Activated T-helper 17 cell treated with anti-CD3 and anti-CD28 coated beads, Interleukin-2, amount 50 U/mL, for 72 hours (primary cell): ENCODE results near the gene STAB2. TPM values are rescaled to one million over a fixed set of nuclear protein-coding genes. Genes with fewer than 3 reads are reported as not detected.

ENCODE experiments used
- ATAC-seq: fragments of 150-1000 bp; cut with Tn5 transposase; replicated peaks from 2 replicates; pipeline ENCODE4 v1.10.0; 2021; ENCODE audit warnings: mild to moderate bottlenecking, moderate library complexity
- H3K27ac Mint-ChIP-seq: one replicate; pipeline ENCODE4 v1.8.0; 2022; ENCODE audit warnings: mixed read lengths
- H3K27me3 Mint-ChIP-seq: one replicate; pipeline ENCODE4 v1.8.0; 2022; ENCODE audit warnings: mixed read lengths
- H3K36me3 Mint-ChIP-seq: one replicate; pipeline ENCODE4 v1.8.0; 2022; ENCODE audit warnings: low read depth, mild to moderate bottlenecking, mixed read lengths
- H3K4me1 Mint-ChIP-seq: one replicate; pipeline ENCODE4 v1.8.0; 2022; ENCODE audit warnings: mixed read lengths
- H3K4me3 Mint-ChIP-seq: one replicate; pipeline ENCODE4 v1.8.0; 2022; ENCODE audit warnings: mild to moderate bottlenecking, mixed read lengths
- H3K9me3 Mint-ChIP-seq: one replicate; pipeline ENCODE4 v1.8.0; 2022; ENCODE audit warnings: mixed read lengths
- total RNA-seq, 2 donors: library from RNA; stranded (reverse); gene quantifications; one replicate each; pipeline ENCODE4 v1.2.3, GENCODE V29; 2022

Gene STAB2
- total RNA-seq, 2 donors from 2014 or later, result not detected

- H3K27ac Mint-ChIP-seq, result no peak overlapping the region
- no peaks in the 10 kb centered on the region for H3K27me3 Mint-ChIP-seq
- ATAC-seq, result no peak
- no peak overlapping the region for H3K4me3 Mint-ChIP-seq
- H3K4me1 Mint-ChIP-seq, result peaks cover 6% of the 10 kb centered on the region
- no peaks in the 10 kb centered on the region for H3K9me3 Mint-ChIP-seq
- peaks cover 48% of the 10 kb centered on the region for H3K36me3 Mint-ChIP-seq
Observed at GRCh38 chr12:103810111-103810510, 223.0 kb downstream of the STAB2 start.

- H3K4me1 Mint-ChIP-seq, result no peaks in the 10 kb centered on the region
- no peaks in the 10 kb centered on the region for H3K27me3 Mint-ChIP-seq
- no peak overlapping the region for H3K27ac Mint-ChIP-seq
- ATAC-seq, result no peak
- H3K4me3 Mint-ChIP-seq, result no peak overlapping the region
- H3K36me3 Mint-ChIP-seq, result peaks cover 40% of the 10 kb centered on the region
- no peaks in the 10 kb centered on the region for H3K9me3 Mint-ChIP-seq
Observed at GRCh38 chr12:103811791-103812190, 224.7 kb downstream of the STAB2 start.

GRCh38 chr12:103812789-103813188, 225.7 kb downstream of the STAB2 start:
- Mint-ChIP-seq H3K27ac (no peak overlapping the region), H3K36me3 (peaks cover 40% of the 10 kb centered on the region), H3K27me3 (no peaks in the 10 kb centered on the region), H3K9me3 (no peaks in the 10 kb centered on the region), H3K4me1 (no peaks in the 10 kb centered on the region), H3K4me3 (no peak overlapping the region)
- no peak for ATAC-seq

- no peak overlapping the region for H3K27ac Mint-ChIP-seq
- H3K36me3 Mint-ChIP-seq, result peaks cover 40% of the 10 kb centered on the region
- no peak overlapping the region for H3K4me3 Mint-ChIP-seq
- H3K27me3 Mint-ChIP-seq, result no peaks in the 10 kb centered on the region
- H3K4me1 Mint-ChIP-seq, result no peaks in the 10 kb centered on the region
- H3K9me3 Mint-ChIP-seq, result no peaks in the 10 kb centered on the region
- no peak for ATAC-seq
Observed at GRCh38 chr12:103813426-103813825, 226.4 kb downstream of the STAB2 start.

GRCh38 chr12:103813949-103814348, 226.9 kb downstream of the STAB2 start:
- Mint-ChIP-seq H3K27me3 (no peaks in the 10 kb centered on the region), H3K36me3 (peaks cover 40% of the 10 kb centered on the region), H3K4me3 (no peak overlapping the region), H3K4me1 (no peaks in the 10 kb centered on the region), H3K27ac (no peak overlapping the region), H3K9me3 (no peaks in the 10 kb centered on the region)
- no peak for ATAC-seq

- Mint-ChIP-seq H3K4me1 (no peaks in the 10 kb centered on the region), H3K9me3 (no peaks in the 10 kb centered on the region), H3K36me3 (peaks cover 36% of the 10 kb centered on the region), H3K4me3 (no peak overlapping the region), H3K27me3 (no peaks in the 10 kb centered on the region), H3K27ac (no peak overlapping the region)
- no peak for ATAC-seq
Observed at GRCh38 chr12:103814436-103814835, 227.4 kb downstream of the STAB2 start.

Other genes with a start within 250 kb of the STAB2 start
- not detected for gene C12orf42, start 91.3 kb upstream of the STAB2 start, total RNA-seq